OCI-LY1 (cell line): ENCODE measurements around the gene MAP3K3.

ENCODE experiments used
- EZH2 ChIP-seq: fragments of 200-600 bp; sonication (generic), shearing (Covaris generic); IDR thresholded peaks from 2 replicates; pipeline ENCODE4 v1.8.0; 2017; ENCODE audit warnings: borderline replicate concordance, mixed run types, mild to moderate bottlenecking, antibody characterized with exemption, low read length, moderate library complexity, mixed read lengths
- TF ChIP-seq, protein P1 (sequence below): fragments of 200-600 bp; sonication (generic), shearing (Covaris generic); IDR thresholded peaks from 2 replicates; pipeline ENCODE4 v1.5.1; 2017; ENCODE audit warnings: mild to moderate bottlenecking, antibody characterized with exemption, low read length, moderate library complexity, mixed read lengths

DNA sequence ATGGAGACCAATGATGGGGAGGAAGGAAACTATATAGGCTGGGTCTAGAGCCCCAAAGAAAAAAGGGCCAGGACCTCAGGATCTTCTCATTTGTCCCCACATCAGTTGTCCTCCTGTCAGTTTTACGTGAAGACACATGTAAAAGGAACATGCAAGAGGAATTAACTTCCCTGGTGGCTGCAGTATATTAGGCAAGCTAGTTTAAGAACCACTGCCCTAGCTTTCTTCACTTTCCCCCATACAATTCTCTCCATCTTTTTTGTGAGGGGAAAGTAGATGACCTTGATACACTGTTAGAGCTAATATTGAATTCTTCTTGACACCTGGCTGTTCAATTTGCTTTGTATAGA is 2.3 kb downstream of the MAP3K3 start:
- TF ChIP-seq, protein P1, sequence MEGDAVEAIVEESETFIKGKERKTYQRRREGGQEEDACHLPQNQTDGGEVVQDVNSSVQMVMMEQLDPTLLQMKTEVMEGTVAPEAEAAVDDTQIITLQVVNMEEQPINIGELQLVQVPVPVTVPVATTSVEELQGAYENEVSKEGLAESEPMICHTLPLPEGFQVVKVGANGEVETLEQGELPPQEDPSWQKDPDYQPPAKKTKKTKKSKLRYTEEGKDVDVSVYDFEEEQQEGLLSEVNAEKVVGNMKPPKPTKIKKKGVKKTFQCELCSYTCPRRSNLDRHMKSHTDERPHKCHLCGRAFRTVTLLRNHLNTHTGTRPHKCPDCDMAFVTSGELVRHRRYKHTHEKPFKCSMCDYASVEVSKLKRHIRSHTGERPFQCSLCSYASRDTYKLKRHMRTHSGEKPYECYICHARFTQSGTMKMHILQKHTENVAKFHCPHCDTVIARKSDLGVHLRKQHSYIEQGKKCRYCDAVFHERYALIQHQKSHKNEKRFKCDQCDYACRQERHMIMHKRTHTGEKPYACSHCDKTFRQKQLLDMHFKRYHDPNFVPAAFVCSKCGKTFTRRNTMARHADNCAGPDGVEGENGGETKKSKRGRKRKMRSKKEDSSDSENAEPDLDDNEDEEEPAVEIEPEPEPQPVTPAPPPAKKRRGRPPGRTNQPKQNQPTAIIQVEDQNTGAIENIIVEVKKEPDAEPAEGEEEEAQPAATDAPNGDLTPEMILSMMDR, result no peak
- no peak for TF ChIP-seq EZH2
